ENCODE results near the gene C3orf80. TPM values are rescaled to one million over a fixed set of nuclear protein-coding genes. Genes with fewer than 3 reads are reported as not detected.

The C3orf80 gene
- total RNA-seq, 1 experiment from 2014 or later: 0.33 TPM

- Histone ChIP-seq H3K9me2 (replicated peaks; ENCODE audit: low read length) (no peaks in the 10 kb centered on the region), H3K27me3 (ENCODE audit: low read length) (no peaks in the 10 kb centered on the region), H3K9me3 (ENCODE audit: low read length) (no peaks in the 10 kb centered on the region), H3K27ac (ENCODE audit: low read length) (no peak overlapping the region), H3K4me3 (ENCODE audit: low read length) (no peak overlapping the region), H3K9ac (ENCODE audit: low read length) (no peak overlapping the region), H3K36me3 (ENCODE audit: low read depth, low read length) (no peaks in the 10 kb centered on the region), H3K4me2 (ENCODE audit: low read length) (no peak overlapping the region), H4K20me1 (ENCODE audit: low read length) (no peaks in the 10 kb centered on the region), H2AFZ (ENCODE audit: low read length) (no peak overlapping the region), H3F3A (ENCODE audit: low read length, unreplicated experiment) (no peaks in the 10 kb centered on the region), H3K4me1 (ENCODE audit: insufficient read depth, low read length) (no peaks in the 10 kb centered on the region), H3K79me2 (ENCODE audit: low read length) (no peaks in the 10 kb centered on the region)
- BruUV-seq (replicated peaks): no TSS peak
- ChIA-PET POLR2A (ENCODE audit: unreplicated experiment) (no interaction called here), CTCF (no interaction called here)
- no peak for DNase-seq
- intact Hi-C loops (cut with micrococcal nuclease): no loop called here
- ATAC-seq: no peak
- TF ChIP-seq CTCF (conservative IDR thresholded peaks at IDR 0.05; ENCODE audit: low read depth, low read length): no peak
- TF ChIP-seq EZH2 (IDR thresholded peaks at IDR 0.05; ENCODE audit: low read length, unreplicated experiment): no peak
- no peak for TF ChIP-seq EZH2phosphoT487 (IDR thresholded peaks at IDR 0.05; ENCODE audit: borderline replicate concordance, low read length)
Observed at GRCh38 chr3:160184655-160185054, 40.6 kb upstream of the C3orf80 start.

GRCh38 chr3:160185751-160186150, 39.5 kb upstream of the C3orf80 start:
- no peaks in the 10 kb centered on the region for H3K4me1 ChIP-seq (ENCODE audit: insufficient read depth, low read length)
- no peaks in the 10 kb centered on the region for H3K27me3 ChIP-seq (ENCODE audit: low read length)
- H3K79me2 ChIP-seq (ENCODE audit: low read length): no peaks in the 10 kb centered on the region
- no peaks in the 10 kb centered on the region for H3K9me3 ChIP-seq (ENCODE audit: low read length)
- H2AFZ ChIP-seq (ENCODE audit: low read length): no peak overlapping the region
- intact Hi-C loops (cut with micrococcal nuclease): no loop called here
- no peak overlapping the region for H3K4me2 ChIP-seq (ENCODE audit: low read length)
- no peak overlapping the region for H3K27ac ChIP-seq (ENCODE audit: low read length)
- CTCF ChIA-PET: no interaction called here
- no peaks in the 10 kb centered on the region for H3K36me3 ChIP-seq (ENCODE audit: low read depth, low read length)
- no peaks in the 10 kb centered on the region for H3F3A ChIP-seq (ENCODE audit: low read length, unreplicated experiment)
- DNase-seq: no peak
- ATAC-seq: no peak
- no TSS peak for BruUV-seq (replicated peaks)
- TF ChIP-seq CTCF (conservative IDR thresholded peaks at IDR 0.05; ENCODE audit: low read depth, low read length) (no peak), EZH2phosphoT487 (IDR thresholded peaks at IDR 0.05; ENCODE audit: borderline replicate concordance, low read length) (no peak), EZH2 (IDR thresholded peaks at IDR 0.05; ENCODE audit: low read length, unreplicated experiment) (no peak)
- H3K9me2 ChIP-seq (replicated peaks; ENCODE audit: low read length): no peaks in the 10 kb centered on the region
- H4K20me1 ChIP-seq (ENCODE audit: low read length): no peaks in the 10 kb centered on the region
- H3K9ac ChIP-seq (ENCODE audit: low read length): no peak overlapping the region
- no peak overlapping the region for H3K4me3 ChIP-seq (ENCODE audit: low read length)
- POLR2A ChIA-PET (ENCODE audit: unreplicated experiment): no interaction called here

- ChIA-PET CTCF (interaction anchor here (0.6 kb wide), 1 partner anchor 218 kb away, joined by 3 read pairs; no protein-coding TSS in a partner anchor), POLR2A (ENCODE audit: unreplicated experiment) (no interaction called here)
- Histone ChIP-seq H3K36me3 (ENCODE audit: low read depth, low read length) (no peaks in the 10 kb centered on the region), H2AFZ (ENCODE audit: low read length) (no peak overlapping the region), H3K27ac (ENCODE audit: low read length) (no peak overlapping the region), H3K9ac (ENCODE audit: low read length) (no peak overlapping the region), H3K79me2 (ENCODE audit: low read length) (no peaks in the 10 kb centered on the region), H3K9me3 (ENCODE audit: low read length) (no peaks in the 10 kb centered on the region), H4K20me1 (ENCODE audit: low read length) (no peaks in the 10 kb centered on the region), H3K9me2 (replicated peaks; ENCODE audit: low read length) (no peaks in the 10 kb centered on the region), H3K4me3 (ENCODE audit: low read length) (no peak overlapping the region), H3F3A (ENCODE audit: low read length, unreplicated experiment) (no peaks in the 10 kb centered on the region), H3K27me3 (ENCODE audit: low read length) (no peaks in the 10 kb centered on the region), H3K4me2 (ENCODE audit: low read length) (no peak overlapping the region), H3K4me1 (ENCODE audit: insufficient read depth, low read length) (no peaks in the 10 kb centered on the region)
- no TSS peak for BruUV-seq (replicated peaks)
- TF ChIP-seq EZH2 (IDR thresholded peaks at IDR 0.05; ENCODE audit: low read length, unreplicated experiment) (no peak), CTCF (conservative IDR thresholded peaks at IDR 0.05; ENCODE audit: low read depth, low read length) (no peak), EZH2phosphoT487 (IDR thresholded peaks at IDR 0.05; ENCODE audit: borderline replicate concordance, low read length) (no peak)
- intact Hi-C loops (cut with micrococcal nuclease): no loop called here
- no peak for DNase-seq
- no peak for ATAC-seq
Observed at GRCh38 chr3:160187288-160187687, 37.9 kb upstream of the C3orf80 start.
